Thyroid gland (tissue), 4 donors: ENCODE measurements around the gene WDFY2.

ENCODE experiments used
- CTCF ChIP-seq, 6 experiments: fragments of 200-600 bp in 3 of 6; fragments of 450-650 bp in 3 of 6; sonication (generic) in 3 of 6; IDR thresholded peaks; one replicate each; pipeline ENCODE4 v1.5.1; 2016 to 2019; ENCODE audit warnings: antibody characterized with exemption in 6 of 6, mild to moderate bottlenecking in 2 of 6, inconsistent platforms in 1 of 6, moderate library complexity in 1 of 6
- POLR2A ChIP-seq, 2 donors: fragments of 450-650 bp; IDR thresholded peaks; one replicate each; pipeline ENCODE4 v1.6.1; 2017; ENCODE audit warnings: antibody characterized with exemption in 2 of 2, mild to moderate bottlenecking in 2 of 2, moderate library complexity in 1 of 2

GRCh38 chr13:51768378-51768921 lies 184.2 kb downstream of the WDFY2 start:
- TF ChIP-seq CTCF (IDR thresholded peaks at IDR 0.05) (no peak), POLR2A (IDR thresholded peaks at IDR 0.05) (no peak)
